Ascending aorta (tissue), 2 donors: ENCODE data around the gene ACACA. TPM values are rescaled to one million over a fixed set of nuclear protein-coding genes. Genes with fewer than 3 reads are reported as not detected.
"Not testable (repeated sequence)": the region's sequence is repeated elsewhere in the genome, so short reads cannot be mapped to it uniquely, and the experiment has no call there.

Experiments
- DNase-seq, 2 donors: peaks; one replicate each; pipeline ENCODE4 v3.0.0-alpha.2; 2019; ENCODE audit warnings: low spot score in 2 of 2
- H3K27ac ChIP-seq, 2 donors: fragments of 200-600 bp; sonication (generic); one replicate each; pipeline ENCODE4 v1.5.1; 2016 to 2017; ENCODE audit warnings: mild to moderate bottlenecking in 1 of 2
- H3K27me3 ChIP-seq: fragments of 200-600 bp; sonication (generic); one replicate; pipeline ENCODE4 v1.5.1; 2017
- H3K36me3 ChIP-seq, 2 donors: fragments of 200-600 bp; sonication (generic); one replicate each; pipeline ENCODE4 v1.5.1; 2016
- H3K4me1 ChIP-seq, 2 donors: fragments of 200-600 bp; sonication (generic); one replicate each; pipeline ENCODE4 v1.5.1; 2016 to 2017; ENCODE audit warnings: mild to moderate bottlenecking in 1 of 2
- H3K4me3 ChIP-seq, 2 donors: fragments of 200-600 bp; sonication (generic); one replicate each; pipeline ENCODE4 v1.5.1; 2016 to 2017; ENCODE audit warnings: mild to moderate bottlenecking in 1 of 2
- H3K9me3 ChIP-seq, 2 donors: fragments of 200-600 bp; sonication (generic); one replicate each; pipeline ENCODE4 v1.5.1; 2016
- CTCF ChIP-seq, 3 experiments: fragments of 200-600 bp in 2 of 3; fragments of 450-650 bp in 1 of 3; sonication (generic) in 2 of 3; IDR thresholded peaks; one replicate each; pipeline ENCODE4 v1.5.1; 2016 to 2019; ENCODE audit warnings: antibody characterized with exemption in 3 of 3, mild to moderate bottlenecking in 1 of 3, moderate library complexity in 1 of 3
- intact Hi-C: fragments of 100-400 bp; cut with DNase I; formaldehyde crosslinking; loops from one replicate; pipeline ENCODE4 v1.15.1; 2023
- total RNA-seq: library from RNA; depleted of rRNA; stranded (reverse); fragments of >200 nt; gene quantifications from one replicate; pipeline ENCODE4 v1.1.0, GENCODE V29; 2016

The ACACA gene
- 69.0 TPM for total RNA-seq

GRCh38 chr17:37406635-37407461 is at the start of gene ACACA, which contains the start of gene TADA2A:
Gene ACACA, minus strand, starts transcription at chr17:37406836. Its CDS starts 537 bp downstream, at chr17:37406299.
Gene TADA2A, plus strand, starts transcription at chr17:37406886. Its CDS starts 4,480 bp downstream, at chr17:37411366.
- TF ChIP-seq CTCF (IDR thresholded peaks at IDR 0.05), result peak in 1 of 3 experiments; percentile 22
- no peaks in the 10 kb centered on the region for H3K27me3 ChIP-seq
- peaks cover 9% of the 10 kb centered on the region in 2 donors for H3K36me3 ChIP-seq
- peak; percentile 22 to 88 for DNase-seq
- H3K4me1 ChIP-seq, result peaks cover 0 to 16% of the 10 kb centered on the region in 2 donors
- peak within 1 kb of the TSS; percentile 72 to 95 for H3K4me3 ChIP-seq
- peak within 1 kb of the TSS; percentile 90 to 94 for H3K27ac ChIP-seq
- H3K9me3 ChIP-seq, result no peaks in the 10 kb centered on the region
- intact Hi-C loops, result loop anchor here (1.0 to 5.0 kb wide), 4 partner anchors 48 to 805 kb away; partner anchors contain the start of genes DUSP14, MRM1 and SYNRG

GRCh38 chr17:37450112-37450511 is 43.5 kb upstream of the ACACA start:
- no peak overlapping the region for H3K4me3 ChIP-seq
- H3K4me1 ChIP-seq, result no peaks in the 10 kb centered on the region
- TF ChIP-seq CTCF (IDR thresholded peaks at IDR 0.05), result no peak
- no peak for DNase-seq
- peaks cover 29 to 31% of the 10 kb centered on the region in 2 donors for H3K36me3 ChIP-seq
- H3K27me3 ChIP-seq, result no peaks in the 10 kb centered on the region
- no peak overlapping the region for H3K27ac ChIP-seq
- no peaks in the 10 kb centered on the region for H3K9me3 ChIP-seq
- intact Hi-C loops, result no loop called here

- intact Hi-C loops, result no loop called here
- no peaks in the 10 kb centered on the region for H3K9me3 ChIP-seq
- H3K27me3 ChIP-seq, result no peaks in the 10 kb centered on the region
- DNase-seq, result no peak
- H3K4me3 ChIP-seq, result no peak overlapping the region
- no peak overlapping the region for H3K27ac ChIP-seq
- peaks cover 46 to 54% of the 10 kb centered on the region in 2 donors for H3K36me3 ChIP-seq
- no peak for TF ChIP-seq CTCF (IDR thresholded peaks at IDR 0.05)
- H3K4me1 ChIP-seq, result no peaks in the 10 kb centered on the region
Measured at GRCh38 chr17:37447641-37448040, 41.0 kb upstream of the ACACA start.

DNA sequence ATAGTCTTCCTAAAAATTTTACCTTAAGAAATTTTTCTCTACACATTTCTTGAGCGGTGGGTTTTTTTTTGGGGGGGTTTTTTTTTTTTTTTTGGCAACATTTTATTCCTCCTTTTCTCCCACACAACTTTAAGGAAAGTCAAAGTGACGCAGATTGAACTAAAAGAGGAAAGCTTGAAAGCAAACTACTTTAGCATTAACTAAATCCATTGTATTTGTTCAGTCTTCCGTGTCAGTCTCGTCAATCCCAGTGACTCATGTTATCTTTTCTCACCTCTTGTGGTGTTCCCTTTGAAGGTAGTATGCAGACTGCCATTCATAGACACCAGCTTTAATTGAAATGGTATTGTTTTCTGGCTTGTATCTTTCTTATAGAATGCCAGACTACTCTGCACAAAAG is 39.4 kb upstream of the ACACA start:
- no peak for TF ChIP-seq CTCF (IDR thresholded peaks at IDR 0.05)
- intact Hi-C loops, result no loop called here
- DNase-seq, result no peak

GRCh38 chr17:37441369-37442014 is 34.9 kb upstream of the ACACA start:
- H3K27me3 ChIP-seq, H3K4me3 ChIP-seq, intact Hi-C loops, DNase-seq, H3K9me3 ChIP-seq, H3K27ac ChIP-seq, H3K4me1 ChIP-seq: not testable (repeated sequence)
- H3K36me3 ChIP-seq, result peaks cover 43 to 85% of the 10 kb centered on the region in 2 donors

More for the DNA sequence above, 39.4 kb upstream of the ACACA start:
- no peaks in the 10 kb centered on the region for H3K9me3 ChIP-seq
- no peak overlapping the region for H3K4me3 ChIP-seq
- no peaks in the 10 kb centered on the region for H3K4me1 ChIP-seq
- no peak overlapping the region for H3K27ac ChIP-seq
- H3K36me3 ChIP-seq, result peaks cover 57 to 62% of the 10 kb centered on the region in 2 donors
- H3K27me3 ChIP-seq, result no peaks in the 10 kb centered on the region

GRCh38 chr17:37440424-37440823 is 33.8 kb upstream of the ACACA start:
- intact Hi-C loops, result no loop called here
- Histone ChIP-seq H3K27ac (no peak overlapping the region), H3K4me3 (no peak overlapping the region), H3K9me3 (no peaks in the 10 kb centered on the region), H3K4me1 (no peaks in the 10 kb centered on the region), H3K36me3 (peaks cover 40 to 90% of the 10 kb centered on the region in 2 donors), H3K27me3 (no peaks in the 10 kb centered on the region)
- TF ChIP-seq CTCF (IDR thresholded peaks at IDR 0.05), result no peak
- no peak for DNase-seq
